GM12864 (cell line): ENCODE results near the gene GIMAP7.
"Not testable (repeated sequence)": the region's sequence is repeated elsewhere in the genome, so short reads cannot be mapped to it uniquely, and the experiment has no call there.

Experiments
- DNase-seq: peaks from one replicate; pipeline ENCODE4 v3.0.0-alpha.2; 2011; ENCODE audit warnings: low read depth
- H3K4me3 ChIP-seq: 2 replicates; pipeline ENCODE4 v1.5.1; 2011; ENCODE audit warnings: mild to moderate bottlenecking, low read depth, low read length, control low read depth
- CTCF ChIP-seq: IDR thresholded peaks from 2 replicates; pipeline ENCODE4 v1.5.1; 2011; ENCODE audit warnings: low read depth, mild to moderate bottlenecking, moderate library complexity, low read length, control low read depth, inconsistent platforms; ENCODE audit errors: missing control alignments

GIMAP7 gene

GRCh38 chr7:150487625-150488024 is 27.0 kb upstream of the GIMAP7 start:
- no peak for TF ChIP-seq CTCF
- no peak for DNase-seq
- H3K4me3 ChIP-seq: no peak overlapping the region

GRCh38 chr7:150489782-150490181 is 24.9 kb upstream of the GIMAP7 start:
- no peak for TF ChIP-seq CTCF
- H3K4me3 ChIP-seq: no peak overlapping the region
- DNase-seq: no peak

GRCh38 chr7:150493442-150493841 is 21.2 kb upstream of the GIMAP7 start:
- DNase-seq, H3K4me3 ChIP-seq: not testable (repeated sequence)

GRCh38 chr7:150502519-150502918 is 12.2 kb upstream of the GIMAP7 start:
- no peak overlapping the region for H3K4me3 ChIP-seq
- no peak for DNase-seq
- TF ChIP-seq CTCF: no peak

DNA sequence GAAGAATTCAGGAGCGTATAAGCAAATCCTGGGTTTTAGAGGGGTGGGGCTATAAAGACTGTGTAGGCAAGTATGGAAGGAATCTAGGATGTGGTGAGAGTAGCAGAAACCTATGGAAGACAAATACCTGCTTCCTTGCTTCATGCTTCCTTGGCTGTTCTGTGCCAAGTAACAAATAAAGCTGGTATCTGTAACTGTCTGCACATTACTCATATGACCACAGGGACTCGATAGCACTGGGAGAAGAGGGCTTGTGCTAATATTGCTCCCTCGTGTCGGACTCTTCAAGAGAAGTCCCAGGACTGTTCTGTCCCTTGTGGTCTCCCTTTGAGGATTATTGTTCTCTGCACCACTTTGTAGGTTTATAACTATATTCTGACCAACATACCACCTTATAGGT is 11.5 kb upstream of the GIMAP7 start:
- no peak for TF ChIP-seq CTCF
- H3K4me3 ChIP-seq: no peak overlapping the region
- DNase-seq: no peak

DNA sequence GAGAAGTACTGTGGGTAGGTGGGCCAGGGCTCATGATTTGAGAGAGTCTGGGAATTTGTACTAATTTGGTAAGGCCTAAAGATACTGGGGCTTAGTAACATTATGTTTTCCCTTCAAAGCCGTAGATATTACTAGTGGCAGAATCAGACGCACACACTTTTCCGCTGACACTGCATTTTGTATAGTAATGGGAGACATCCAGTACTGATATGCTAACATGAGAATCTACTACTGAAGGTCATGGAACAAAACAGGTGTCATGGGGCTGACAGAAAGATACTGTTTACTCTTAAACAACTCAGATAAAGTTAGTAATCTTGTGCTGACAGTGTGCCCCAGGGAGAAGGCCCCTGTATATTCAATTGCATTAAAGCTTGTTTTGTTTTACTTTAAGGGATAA is 11.1 kb upstream of the GIMAP7 start:
- no peak overlapping the region for H3K4me3 ChIP-seq
- no peak for DNase-seq
- TF ChIP-seq CTCF: no peak

DNA sequence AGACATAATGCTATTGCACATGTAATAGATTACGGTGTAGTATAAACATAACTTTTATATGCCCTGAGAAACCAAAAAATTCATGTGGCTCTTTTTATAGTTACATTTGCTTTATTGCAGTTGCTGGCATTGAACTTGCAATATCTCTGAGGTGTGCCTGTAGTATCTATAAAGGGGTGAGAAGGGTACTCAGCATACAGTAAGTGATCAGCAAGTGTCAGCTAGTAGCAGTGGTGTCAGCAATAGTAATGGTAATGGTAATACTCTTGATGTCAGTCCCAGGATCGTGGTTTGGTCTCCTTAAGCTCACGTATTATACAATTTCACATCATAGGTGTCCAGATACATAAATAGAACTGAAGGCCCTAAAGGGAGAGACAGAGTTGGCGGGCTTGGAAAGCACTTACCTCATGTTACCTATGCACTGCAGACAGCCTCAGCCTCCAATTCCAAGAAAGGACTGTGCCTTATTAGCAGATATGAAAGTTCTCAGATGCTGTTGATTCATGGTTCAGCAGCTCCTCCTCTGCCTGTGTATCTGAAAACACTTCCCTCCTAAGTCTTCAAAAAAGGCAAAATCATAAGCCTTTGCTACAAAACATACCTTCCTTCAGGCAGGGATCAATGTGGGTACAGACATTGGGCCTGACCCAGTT is 6.6 kb upstream of the GIMAP7 start:
- DNase-seq: no peak
- H3K4me3 ChIP-seq: no peak overlapping the region
- TF ChIP-seq CTCF: no peak
